Neural cell (in vitro differentiated cells): ENCODE measurements around the gene MLLT11.

ENCODE experiments used
- POLR2AphosphoS5 ChIP-seq: IDR thresholded peaks from 2 replicates; pipeline ENCODE4 v1.6.1; 2012
- RAD21 ChIP-seq: fragments of 450-650 bp; conservative IDR thresholded peaks from 2 replicates; pipeline ENCODE4 v1.6.1; 2014; ENCODE audit warnings: antibody characterized with exemption, mild to moderate bottlenecking, moderate library complexity

DNA sequence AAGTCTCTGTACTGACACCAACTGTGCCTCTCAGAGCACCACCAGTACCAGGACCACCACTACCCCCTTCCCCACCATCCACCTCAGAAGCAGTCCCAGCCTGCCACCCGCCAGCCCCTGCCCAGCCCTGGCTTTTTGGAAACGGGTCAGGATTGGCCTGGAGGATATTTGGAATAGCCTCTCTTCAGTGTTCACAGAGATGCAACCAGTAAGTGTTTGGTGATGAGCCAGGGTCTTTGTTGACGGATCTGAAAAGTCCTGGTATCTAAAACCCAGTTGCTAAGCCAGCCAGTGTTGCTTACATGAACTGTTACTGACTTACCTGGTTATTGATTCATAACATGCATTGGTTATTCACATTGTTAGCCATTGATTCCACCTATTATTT, 11.6 kb upstream of the MLLT11 start:
- TF ChIP-seq RAD21 (no peak), POLR2AphosphoS5 (no peak)
